HG02870 (cell line): Measurements from ENCODE around the gene CD164L2.

Experiments used
- ATAC-seq: cut with Tn5 transposase; IDR thresholded peaks from one replicate; pipeline ENCODE4 v1.9.1; 2021; ENCODE audit warnings: mild to moderate bottlenecking, moderate library complexity; ENCODE audit not compliant: unreplicated experiment

The CD164L2 gene

DNA sequence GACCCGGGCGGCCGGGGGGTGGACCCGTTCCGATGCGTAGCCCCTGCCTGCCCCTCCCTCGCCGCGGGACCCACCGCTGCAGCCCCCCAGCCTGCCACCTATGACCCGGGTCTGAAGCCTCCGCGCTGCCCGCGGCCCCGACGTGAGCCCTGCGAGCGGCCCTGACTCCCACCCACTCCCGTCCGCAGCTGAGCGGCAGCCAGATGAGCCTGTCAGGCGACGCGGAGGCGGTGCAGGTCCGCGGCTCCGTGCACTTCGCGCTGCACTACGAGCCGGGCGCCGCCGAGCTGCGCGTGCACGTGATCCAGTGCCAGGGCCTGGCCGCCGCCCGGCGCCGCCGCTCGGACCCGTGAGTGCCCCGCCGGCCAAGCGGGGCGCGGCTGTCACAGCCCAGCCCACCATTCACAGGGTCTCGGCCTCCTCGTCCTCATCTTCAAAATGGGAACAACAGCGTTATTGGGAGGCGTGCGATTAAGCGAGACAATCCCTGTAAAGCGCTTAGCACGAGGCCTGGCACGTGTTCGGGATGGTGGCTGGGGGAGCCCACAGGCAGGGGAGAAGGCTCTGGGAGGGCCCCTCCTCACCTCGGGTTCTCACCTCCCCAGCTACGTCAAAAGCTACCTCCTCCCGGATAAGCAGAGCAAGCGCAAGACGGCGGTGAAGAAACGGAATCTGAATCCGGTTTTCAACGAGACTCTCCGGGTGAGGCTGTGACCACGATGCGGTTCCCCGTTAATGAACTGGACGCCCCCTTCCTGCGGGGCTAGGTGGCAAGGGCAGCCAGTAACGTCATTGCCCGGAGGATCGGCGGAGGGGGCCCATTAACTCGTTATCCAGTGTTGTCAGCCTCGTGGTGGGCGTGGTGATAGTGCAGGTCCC lies 33.1 kb downstream of the CD164L2 start:
- ATAC-seq = no peak

DNA sequence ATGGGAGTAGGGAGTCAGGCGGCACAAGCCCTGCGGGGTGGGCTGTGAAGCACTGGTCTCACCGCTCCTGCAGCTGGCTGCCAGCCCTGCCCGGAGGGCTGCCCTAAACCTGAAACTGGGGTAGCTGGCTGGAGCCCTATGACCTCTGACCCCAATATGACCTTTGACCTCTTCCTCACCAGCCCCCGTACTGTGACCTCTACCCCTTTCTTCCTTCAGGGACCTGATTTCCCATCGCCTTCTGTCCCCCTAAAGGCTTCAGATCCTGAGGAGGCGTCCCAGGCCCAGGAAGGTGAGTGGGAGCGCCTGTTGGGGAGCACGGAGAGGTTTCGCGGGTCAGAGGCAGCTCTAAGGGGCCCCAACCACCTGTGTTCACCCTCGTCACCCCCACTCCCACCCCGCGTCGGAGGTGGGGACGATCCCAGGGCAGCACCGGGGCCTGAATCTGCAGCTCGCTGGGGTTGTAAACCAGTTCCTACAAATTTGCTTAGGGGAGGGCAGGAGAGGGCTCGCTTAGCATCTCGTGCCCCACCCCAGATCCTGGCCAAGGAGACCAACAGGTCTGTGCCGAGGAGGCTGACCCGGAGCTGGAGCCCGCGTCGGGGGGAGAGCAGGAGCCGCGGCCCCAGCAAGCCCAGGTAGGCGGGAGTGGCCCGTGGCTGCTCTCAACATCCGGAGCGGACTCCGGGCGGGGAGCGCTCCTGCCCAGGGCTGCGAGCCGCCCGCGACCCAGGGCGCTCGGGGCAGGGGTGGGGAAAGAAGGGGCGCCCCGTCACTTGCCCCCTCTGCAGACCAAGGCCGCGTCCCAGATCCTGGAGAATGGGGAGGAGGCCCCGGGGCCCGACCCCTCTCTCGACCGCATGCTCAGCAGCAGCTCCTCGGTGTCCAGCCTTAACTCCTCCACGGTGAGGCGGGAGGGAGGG lies 34.0 kb downstream of the CD164L2 start:
- ATAC-seq = no peak

GRCh38 chr1:27346991-27347624 lies 36.0 kb downstream of the CD164L2 start:
- ATAC-seq = no peak

DNA sequence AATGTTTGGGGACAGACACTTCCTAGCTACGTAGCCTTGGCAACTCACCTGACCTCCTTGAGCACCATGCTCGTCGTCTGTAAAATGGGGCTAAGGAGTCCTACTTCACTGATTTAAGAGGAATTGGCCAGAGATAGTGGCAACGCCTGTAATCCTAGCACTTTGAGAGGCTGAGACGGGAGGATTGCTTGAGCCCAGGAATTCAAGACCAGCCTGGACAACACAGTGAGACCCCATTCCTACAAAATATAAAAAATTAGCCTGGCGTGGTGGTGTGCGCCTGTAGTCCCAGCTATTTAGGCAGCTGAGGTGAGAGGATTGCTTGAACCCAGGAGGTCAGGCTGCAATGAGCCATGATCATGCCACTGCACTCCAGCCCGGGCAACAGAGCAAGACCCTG lies 36.8 kb downstream of the CD164L2 start:
- no peak for ATAC-seq

DNA sequence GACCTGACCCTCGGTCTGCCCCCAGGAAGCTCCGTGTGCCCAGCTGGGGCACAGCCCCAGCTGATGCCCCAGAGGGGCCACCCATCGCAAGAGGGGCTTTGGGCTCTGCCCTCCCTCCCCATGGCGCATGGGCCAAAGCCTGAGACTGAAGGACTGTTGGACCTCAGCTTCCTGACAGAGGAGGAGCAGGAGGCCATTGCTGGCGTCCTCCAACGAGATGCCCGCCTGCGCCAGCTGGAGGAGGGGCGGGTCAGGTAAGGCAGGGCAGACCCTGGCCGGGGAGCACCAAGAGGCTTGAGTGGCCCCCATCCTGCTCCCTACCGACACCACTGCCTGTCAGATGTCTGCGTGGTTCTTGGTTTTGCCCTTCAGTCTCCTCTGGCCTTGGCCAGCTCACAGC lies 37.9 kb downstream of the CD164L2 start:
- no peak for ATAC-seq

DNA sequence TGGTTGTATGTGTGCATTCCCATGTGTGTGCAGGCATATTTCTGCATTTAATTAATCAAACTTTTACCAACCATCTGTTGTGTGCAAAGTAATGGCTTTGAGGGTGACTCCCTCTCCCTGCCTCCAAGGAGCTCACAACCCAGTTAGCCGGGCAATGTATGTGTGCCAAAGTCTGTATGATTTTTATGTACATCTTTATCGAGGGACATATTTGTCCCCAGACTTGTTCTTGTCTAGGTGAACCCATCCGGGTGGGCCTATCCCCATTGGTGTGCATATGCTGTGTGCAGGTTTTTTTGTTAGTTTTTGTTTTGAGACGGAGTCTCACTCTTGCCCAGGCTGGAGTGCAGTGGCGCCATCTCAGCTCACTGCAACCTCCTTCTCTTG lies 39.5 kb downstream of the CD164L2 start:
- ATAC-seq = no peak

DNA sequence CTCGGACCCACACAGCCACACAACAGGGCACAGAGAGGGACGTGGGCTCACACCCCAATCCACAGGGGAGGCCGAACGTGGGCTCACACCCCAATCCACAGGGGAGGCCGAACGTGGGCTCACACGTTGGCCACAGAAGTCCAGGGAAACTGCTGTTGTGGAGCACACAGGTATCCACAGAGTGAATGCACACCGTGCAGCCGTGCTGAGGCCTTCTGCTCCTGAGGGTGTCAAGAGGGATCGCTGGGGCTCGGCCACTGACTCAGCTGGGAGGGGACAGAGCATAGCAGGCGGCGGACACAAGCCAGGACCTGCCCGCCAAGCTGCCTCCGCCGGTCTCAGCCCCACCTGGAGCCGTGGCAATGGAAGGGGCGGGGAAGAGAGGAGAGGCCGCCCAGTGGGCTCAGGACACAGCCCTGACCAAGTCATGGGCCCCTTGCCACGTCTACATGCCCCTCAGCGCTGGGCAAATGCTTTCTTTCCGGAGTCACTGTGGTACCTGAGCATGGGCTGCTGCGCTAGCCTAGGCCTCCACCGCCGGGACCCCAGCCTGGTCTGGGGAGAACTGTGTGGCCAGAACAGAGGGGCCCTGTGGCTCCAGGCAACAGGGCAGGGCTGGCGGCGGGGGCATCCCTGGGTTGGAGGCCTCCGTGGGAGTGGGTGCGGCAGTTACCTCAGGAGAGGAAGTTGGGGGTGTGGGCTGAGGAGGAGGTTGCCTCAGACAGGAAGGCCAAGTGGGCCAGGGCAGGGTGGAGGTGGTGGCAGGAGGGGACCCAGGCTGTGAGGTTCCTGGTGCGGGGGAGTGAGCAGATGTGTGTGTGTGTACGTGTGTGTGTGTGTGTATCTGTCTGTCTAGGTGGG lies 40.1 kb downstream of the CD164L2 start:
- ATAC-seq = no peak

DNA sequence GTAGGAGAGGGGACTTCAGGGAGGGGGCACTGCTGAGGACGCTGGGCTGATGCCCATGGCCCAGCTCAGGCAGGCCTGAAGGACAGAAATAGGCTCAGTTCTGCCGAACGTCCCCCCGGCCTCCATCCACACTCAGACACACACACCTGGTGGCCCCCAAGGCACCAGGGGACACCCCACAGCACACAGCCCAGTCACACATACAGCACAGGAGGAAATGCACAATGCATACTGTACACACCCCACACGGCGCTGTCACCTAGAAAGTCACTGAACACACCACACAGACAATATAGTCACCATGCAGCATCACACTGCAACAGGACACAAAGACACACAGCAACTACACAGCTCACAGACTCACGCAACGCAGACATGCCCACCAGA lies 40.7 kb downstream of the CD164L2 start:
- no peak for ATAC-seq

DNA sequence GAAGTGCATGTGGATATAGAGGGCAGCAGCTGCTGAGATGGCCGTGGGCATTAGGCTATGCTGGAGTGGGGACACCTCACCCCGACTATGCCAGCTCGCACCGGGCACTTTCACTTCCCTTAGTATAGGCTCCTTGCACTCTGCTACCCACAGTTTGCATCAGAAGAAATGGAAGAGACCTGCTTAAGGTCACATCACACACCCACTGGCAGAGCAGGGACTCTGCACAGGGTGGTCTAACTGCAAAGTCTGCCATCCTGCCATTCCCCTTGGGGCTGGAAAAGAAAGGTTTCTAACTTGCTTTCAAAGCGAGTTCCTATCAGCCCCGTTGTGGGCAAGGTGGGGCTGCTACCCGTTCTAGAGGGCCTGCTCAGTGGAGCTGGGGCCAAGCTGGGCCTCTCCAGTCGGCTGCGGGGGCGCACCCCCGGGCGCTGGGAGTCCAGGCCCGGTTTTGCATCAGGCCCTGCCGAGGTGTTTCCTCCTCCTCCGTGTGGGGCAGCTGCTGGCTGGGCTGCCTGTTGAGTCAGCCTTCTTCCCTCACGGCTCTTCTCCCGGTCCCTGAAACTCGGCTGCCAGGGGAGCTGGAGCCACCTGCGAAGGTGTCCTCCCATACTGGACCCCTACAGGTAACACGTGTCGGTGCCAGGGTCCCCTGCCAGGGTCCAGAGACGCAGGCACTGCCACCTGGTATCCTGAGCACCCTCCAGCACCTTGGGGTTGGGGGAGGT lies 41.4 kb downstream of the CD164L2 start, which contains the start of gene SYTL1:
Gene SYTL1, plus strand, starts transcription at position 498 of the 728 bp plus-strand sequence. CDS start 3,313 bp downstream, outside the sequence.
- ATAC-seq = no peak

GRCh38 chr1:27339213-27339612 lies 43.9 kb downstream of the CD164L2 start:
- ATAC-seq = no peak

DNA sequence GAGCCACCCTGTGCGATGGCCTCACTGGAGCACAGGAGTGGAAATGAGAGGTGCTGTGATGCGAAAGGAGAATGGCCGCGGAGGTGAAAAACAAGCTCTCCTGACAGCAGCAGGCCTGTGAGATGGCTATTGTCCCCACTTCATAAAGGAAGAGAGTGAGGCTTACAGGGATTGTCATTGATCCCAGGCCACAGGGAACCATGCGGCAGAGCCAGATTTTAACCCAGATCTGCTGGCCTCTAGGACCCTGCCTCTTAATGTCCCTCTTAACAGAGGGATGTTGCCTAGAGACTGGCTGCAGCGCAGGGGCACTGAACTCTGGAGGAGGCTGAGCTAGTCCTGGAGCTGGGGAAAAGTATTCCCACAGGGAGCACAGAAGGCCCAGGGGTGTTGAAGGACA lies 44.4 kb downstream of the CD164L2 start:
- no peak for ATAC-seq

- ATAC-seq = no peak
Measured at GRCh38 chr1:27336756-27337155, 46.4 kb downstream of the CD164L2 start.

GRCh38 chr1:27335506-27336422 lies 47.4 kb downstream of the CD164L2 start:
- ATAC-seq = no peak

- ATAC-seq = no peak
Measured at GRCh38 chr1:27333717-27334279, 49.3 kb downstream of the CD164L2 start.

- no peak for ATAC-seq
Measured at GRCh38 chr1:27332536-27333281, 50.4 kb downstream of the CD164L2 start.

DNA sequence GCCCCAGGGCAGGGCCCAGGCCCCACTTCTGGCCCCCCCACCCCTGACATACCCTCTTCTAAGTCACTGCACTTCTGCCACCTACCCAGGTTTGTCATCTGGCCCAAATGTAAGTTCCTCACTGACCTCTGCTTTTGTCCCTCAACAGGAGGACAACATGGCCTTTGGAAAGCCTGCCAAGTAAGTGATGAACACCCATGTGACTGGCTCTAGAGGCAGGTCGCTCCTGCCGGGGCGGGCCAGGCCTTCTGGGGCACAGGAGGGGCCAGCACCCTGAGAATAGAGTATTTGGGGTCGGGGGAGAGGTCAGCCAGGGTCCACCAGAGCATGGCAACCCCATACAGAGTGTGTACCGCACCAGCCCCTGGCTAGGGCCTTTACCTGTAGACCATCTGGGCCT lies 51.2 kb downstream of the CD164L2 start:
- ATAC-seq = no peak

- no peak for ATAC-seq
Measured at GRCh38 chr1:27331426-27331825, 51.7 kb downstream of the CD164L2 start.

- no peak for ATAC-seq
Measured at GRCh38 chr1:27330786-27331185, 52.3 kb downstream of the CD164L2 start.
